ENCODE measurements around the gene STX1A.
"Not testable (repeated sequence)": the region's sequence is repeated elsewhere in the genome, so short reads cannot be mapped to it uniquely, and the experiment has no call there.

The STX1A gene

DNA sequence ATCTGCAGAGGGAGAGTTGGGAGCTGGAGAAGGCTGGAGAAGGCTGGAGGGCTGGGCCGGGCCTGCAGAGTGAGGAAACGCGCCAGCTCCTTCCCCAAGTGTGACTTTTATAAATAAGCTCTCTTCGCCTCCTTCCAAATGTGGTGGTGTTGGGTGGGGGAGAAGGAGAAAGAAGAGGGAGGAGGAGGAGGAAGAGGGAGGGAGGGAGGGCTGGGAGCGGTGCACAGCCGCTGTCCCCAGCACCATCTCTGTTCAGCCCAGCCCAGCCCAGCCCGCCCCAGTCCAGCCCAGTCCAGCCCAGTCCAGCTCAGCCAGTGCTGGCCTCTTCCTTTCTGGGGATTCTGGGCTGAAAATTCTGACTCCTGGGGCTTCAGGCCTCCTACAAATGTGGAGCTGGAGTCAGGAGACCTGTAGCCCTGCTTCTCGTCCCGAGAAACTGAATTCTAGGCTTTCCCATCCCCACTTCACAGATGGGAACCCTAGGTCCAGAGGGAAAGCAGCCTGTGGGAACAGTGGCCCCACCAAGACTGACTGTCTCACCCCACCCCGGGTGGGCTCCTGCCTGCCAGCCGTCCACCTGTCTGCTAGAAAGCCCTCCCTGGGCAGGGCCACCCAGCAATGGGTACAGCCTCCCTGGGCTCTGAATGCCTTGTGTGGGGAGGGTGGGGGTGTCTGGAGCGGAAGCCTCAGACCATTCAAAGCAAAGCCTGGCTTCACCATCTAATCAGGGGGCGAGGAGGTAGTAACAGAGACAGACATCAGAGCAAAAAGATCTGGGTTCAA, 2.3 kb downstream of the STX1A start:
- FAIRE-seq (no peak), DNase-seq (ENCODE audit: insufficient read length) (no peak)
- no peak for TF ChIP-seq TAF1 (IDR thresholded peaks at IDR 0.05; ENCODE audit: borderline replicate concordance, low read depth, low read length)
- no peak for TF ChIP-seq POLR2A (IDR thresholded peaks at IDR 0.05; ENCODE audit: low read depth, low read length)
- TF ChIP-seq POLR2AphosphoS5 (IDR thresholded peaks at IDR 0.05; ENCODE audit: low read depth, low read length), result no peak

DNA sequence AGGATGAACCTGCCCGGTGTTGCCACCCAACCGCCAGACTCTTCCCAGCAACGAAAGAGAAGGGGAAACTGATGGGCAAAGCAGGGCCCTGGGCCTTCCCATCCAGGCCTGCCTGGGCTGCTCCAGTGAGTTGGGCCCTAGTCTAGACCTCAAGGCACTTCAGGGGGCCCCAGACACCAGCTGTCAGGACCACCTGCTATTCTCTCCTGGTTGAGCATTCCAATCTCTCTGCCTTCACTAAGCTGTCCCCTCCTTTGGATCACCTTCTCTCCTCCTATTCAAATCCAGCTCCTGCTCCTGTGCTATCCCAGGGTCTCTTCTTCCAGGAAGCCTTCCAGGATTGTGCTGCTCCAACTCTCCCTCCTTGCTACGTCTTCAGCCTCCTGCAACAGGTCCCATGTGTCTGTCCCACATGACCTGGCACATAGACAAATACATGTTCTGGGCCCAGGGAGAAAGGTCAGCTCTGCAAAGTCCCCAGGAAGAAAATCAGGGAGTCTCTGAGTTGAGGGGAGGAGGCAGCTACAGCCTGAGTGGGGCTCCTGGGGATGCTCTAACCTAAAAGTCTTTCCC, 3.1 kb downstream of the STX1A start:
- FAIRE-seq (no peak), DNase-seq (ENCODE audit: insufficient read length) (no peak)
- TF ChIP-seq POLR2A (IDR thresholded peaks at IDR 0.05; ENCODE audit: low read depth, low read length), result no peak

DNA sequence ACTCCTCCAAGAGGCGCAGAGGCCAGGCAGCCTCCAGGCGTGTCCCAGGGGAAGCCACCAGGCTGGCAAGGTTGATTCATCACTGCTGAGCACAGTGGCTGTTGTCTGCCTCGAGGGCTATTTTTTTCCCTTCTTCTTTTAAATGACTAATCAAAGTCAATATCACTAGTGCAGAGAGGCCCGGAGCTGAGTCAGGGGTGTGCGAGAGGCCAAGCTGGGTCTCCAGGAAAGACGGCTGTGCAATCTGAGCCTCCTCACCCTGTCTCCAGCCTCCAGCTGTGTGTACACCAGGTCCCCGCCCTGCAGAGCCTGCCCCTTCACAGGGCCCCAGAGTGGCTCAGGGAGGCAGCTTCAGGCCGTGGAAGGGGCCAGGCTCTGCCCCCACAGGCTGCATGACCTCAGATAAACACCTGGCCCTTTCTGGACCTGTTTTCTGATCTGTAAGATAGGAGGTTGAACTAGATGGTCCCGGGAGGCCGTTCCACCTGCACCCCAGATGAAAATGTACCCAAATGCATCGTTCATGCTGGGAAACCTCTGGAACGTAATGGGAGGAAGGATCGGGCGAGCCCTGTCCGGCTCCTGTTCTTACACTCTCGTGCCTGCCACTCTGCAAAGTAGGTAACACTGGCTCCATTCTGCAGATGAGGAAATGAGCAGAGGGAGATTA, 3.7 kb downstream of the STX1A start:
- FAIRE-seq, result no peak
- DNase-seq (ENCODE audit: insufficient read length), result no peak
- no peak for TF ChIP-seq POLR2AphosphoS5 (IDR thresholded peaks at IDR 0.05; ENCODE audit: low read depth, low read length)
- no peak for TF ChIP-seq POLR2A (IDR thresholded peaks at IDR 0.05; ENCODE audit: low read depth, low read length)
- TF ChIP-seq TAF1 (IDR thresholded peaks at IDR 0.05; ENCODE audit: borderline replicate concordance, low read depth, low read length), result no peak

DNA sequence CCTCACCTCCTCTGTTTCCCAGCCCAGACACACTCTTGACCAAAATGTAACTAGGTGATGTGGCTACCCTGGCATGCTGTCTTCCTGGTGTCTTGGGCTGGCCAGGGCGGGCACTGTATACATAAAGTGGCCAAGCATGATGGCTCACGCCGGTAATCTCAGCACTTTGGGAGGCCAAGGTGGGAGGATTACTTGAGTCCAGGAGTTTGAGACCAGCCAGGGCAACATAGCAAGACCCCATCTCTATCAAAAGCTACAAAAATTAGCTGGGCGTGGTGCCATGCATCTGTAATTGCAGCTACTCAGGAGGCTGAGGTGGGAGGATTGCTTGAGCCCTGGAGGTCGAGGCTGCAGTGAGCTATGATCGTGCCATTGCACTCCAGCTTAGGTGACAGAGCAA, 6.2 kb downstream of the STX1A start:
- DNase-seq (ENCODE audit: insufficient read length); FAIRE-seq: not testable (repeated sequence)

DNA sequence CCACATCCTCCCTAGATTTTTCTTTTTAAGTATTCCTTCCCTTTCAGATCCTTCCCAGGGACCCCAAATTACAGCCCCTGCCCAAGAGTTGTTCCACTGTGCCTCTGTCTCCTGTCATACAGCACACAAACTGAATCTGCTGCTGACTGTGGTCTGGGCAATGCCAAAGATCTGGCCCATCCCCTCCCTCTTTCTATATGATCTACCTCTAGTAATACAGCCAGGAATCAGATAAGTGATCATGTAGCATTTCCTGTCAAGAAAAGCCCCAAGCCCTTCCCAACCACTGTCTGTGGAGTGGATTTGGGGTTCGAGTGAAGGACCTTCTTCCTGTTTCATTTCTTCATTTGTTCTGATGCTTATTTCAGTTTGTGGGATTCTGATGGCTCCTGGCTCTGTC, 6.7 kb downstream of the STX1A start:
- TF ChIP-seq TAF1 (IDR thresholded peaks at IDR 0.05; ENCODE audit: borderline replicate concordance, low read depth, low read length), result no peak
- TF ChIP-seq POLR2A (IDR thresholded peaks at IDR 0.05; ENCODE audit: low read depth, low read length), result no peak
- TF ChIP-seq POLR2AphosphoS5 (IDR thresholded peaks at IDR 0.05; ENCODE audit: low read depth, low read length), result no peak
- DNase-seq (ENCODE audit: insufficient read length) (no peak), FAIRE-seq (no peak)

DNA sequence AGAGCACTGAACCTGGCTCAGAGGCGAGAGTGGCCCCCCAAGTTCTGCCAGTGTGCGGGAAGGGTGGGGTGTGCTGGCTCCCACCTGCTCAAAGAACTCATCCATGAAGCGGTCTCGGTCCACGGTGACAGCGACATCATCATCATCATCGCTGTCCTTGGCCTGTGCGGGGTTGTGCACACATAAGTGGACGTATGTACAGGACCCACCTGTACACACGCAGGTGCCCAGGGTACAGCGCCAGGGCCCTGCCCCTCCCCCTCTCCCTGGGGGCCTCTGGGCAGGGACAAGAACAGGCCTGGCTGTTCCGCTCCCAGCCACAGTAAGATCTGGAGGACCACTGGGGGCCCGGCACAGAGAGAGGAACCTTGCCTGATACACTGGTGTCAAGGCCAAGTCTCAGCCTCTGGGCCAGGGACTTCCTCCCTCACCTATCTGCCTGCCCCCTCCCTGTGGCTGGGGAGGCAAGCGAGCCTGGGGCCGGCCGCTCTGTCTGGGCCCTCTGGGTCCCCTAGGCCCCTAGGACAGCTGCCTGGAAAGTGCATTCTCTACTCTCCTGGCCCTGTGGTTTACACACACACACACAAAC, 10.4 kb downstream of the STX1A start:
- TF ChIP-seq POLR2A (IDR thresholded peaks at IDR 0.05; ENCODE audit: low read depth, low read length) (no peak), TAF1 (IDR thresholded peaks at IDR 0.05; ENCODE audit: borderline replicate concordance, low read depth, low read length) (no peak), POLR2AphosphoS5 (IDR thresholded peaks at IDR 0.05; ENCODE audit: low read depth, low read length) (no peak)
- DNase-seq (ENCODE audit: insufficient read length), result no peak
- FAIRE-seq, result no peak

DNA sequence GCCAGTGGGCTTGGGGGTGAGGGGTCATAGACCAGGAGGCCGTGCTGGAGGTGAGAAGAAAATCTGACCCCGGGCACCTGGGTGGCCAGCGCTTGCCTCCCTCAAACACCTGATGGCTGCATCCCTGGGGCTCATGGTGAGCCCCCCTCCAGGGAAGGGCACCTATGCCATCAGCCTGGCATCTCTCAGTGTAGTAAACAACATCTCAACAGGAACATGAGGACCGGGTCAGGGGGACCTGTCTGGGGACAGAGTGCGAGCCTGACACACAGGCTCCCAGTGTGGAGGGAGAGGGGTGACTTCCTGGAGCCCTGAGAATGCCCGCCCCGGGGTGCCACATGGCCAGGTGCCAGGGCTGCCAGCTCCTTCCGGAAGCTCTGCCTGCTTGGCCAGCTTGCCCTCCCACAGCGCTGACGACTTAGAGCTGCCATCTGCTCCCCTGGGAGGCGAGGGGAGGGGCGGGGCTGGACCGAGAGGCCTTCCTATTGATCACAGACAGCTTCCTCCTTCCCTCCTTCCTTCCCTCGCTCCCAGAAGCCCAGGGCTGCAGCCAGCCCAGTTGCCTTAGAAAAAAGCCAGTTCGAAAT, 12.3 kb downstream of the STX1A start:
- TF ChIP-seq POLR2AphosphoS5 (IDR thresholded peaks at IDR 0.05; ENCODE audit: low read depth, low read length), result no peak
- TF ChIP-seq POLR2A (IDR thresholded peaks at IDR 0.05; ENCODE audit: low read depth, low read length), result no peak
- TF ChIP-seq TAF1 (IDR thresholded peaks at IDR 0.05; ENCODE audit: borderline replicate concordance, low read depth, low read length), result no peak
- DNase-seq (ENCODE audit: insufficient read length), result no peak
- no peak for FAIRE-seq

DNA sequence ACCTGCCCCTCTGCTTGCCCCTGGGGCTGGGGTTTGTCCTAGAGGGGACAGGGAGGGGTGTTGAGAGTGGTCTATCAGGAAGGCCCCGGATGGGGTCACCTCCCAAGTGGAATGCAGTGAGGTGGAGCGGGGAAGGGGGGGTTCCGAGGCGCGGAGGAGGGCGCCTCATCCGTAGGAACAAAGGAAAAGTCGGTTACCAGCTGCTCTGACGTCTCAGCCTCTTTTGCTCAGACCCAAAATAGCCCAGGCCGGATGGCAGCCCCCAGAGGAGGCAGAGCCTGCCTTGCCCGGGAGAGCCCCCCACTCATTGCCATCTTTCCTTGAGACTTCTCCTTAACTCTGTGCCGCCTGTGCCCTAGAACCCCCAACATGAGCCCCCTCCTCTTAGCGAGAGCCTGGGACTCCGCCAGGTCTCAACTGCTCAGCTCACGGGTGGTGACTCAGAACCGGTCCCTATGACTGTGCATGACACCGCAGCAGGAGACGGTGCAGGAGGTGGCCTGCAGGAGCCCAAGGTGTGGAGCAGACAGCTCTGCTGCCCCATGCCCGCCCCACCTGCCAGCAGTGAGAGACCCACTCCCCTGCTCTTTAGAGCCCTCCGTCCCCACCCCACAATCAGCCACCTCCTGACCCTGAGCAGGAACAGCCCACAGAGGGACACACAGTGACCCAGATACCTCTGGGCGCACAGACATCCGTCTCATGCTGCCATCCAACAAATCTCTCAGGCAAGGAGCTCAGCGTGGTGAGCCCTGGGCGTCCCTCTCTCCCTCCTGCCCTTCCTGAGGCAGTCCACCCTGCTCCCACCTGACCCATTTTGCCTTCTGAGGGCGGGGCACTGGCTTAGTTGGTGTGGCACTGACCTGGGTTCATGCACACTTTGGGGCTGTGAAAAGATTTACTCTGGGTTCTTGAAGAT, 13.1 kb downstream of the STX1A start:
- FAIRE-seq, result no peak
- TF ChIP-seq POLR2A (IDR thresholded peaks at IDR 0.05; ENCODE audit: low read depth, low read length) (no peak), POLR2AphosphoS5 (IDR thresholded peaks at IDR 0.05; ENCODE audit: low read depth, low read length) (no peak), TAF1 (IDR thresholded peaks at IDR 0.05; ENCODE audit: borderline replicate concordance, low read depth, low read length) (no peak)
- DNase-seq (ENCODE audit: insufficient read length), result no peak

DNA sequence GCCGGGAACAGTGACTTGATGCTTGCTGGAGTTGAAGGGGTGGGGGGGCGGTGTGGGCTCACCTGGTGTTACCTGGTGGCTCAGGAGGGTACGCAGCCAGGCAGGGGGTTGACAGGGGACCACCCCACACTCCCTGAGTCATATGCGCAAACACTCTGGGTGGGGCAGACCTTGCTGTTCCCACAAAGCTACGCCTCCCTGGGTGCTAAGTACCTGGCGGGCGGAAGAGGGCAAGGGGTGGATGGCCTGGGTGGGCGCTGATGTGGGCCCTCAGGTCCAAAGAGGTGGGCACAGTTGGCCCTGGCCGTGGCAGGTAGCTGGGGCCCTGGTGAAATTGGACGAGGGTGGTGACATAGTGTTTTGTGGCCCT, 13.9 kb downstream of the STX1A start:
- FAIRE-seq (no peak), DNase-seq (ENCODE audit: insufficient read length) (no peak)

DNA sequence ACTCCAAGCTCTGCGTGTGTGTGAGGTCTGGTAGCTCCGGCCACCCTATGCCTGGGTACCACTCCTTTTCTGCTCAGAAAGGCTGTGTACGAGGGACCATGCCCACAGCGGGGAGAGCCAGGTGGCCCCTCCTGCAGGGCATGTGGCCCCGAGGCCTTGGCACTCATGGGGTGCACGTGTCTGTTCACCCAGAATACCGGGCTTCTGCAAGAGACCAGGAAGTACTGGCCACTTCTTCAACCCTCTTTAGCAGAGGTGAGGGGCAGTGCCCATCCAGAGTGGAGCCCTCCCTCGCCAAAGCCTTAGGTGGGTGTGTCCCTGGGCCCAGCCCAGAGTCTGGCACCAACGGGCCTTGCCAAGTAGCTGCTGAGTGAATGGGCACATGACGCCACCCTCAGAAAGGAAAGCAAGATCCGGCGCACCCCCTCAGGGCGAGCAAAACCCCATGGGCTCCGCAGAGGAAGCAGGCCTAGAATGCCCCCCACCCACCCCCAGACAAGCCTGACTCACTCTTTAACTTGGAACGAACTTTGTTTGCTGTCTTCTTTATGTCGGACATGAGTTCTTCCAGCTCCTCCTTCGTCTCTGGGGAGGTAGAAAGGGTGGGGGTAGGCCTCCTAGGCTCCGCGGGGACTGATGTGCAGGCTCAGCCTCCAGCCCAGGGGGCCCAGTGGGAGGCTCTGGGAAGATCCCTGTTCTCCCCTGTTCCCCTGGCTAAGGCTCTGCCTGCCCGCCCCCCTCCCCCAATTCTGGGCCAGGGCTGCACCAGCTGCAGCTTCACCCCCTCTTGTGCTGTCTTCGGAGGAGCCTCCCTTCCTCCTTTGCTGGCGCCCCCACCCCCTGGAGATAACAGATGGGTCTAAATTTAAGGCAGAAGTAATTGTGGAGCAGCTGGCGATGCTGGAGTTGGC, 14.6 kb downstream of the STX1A start:
- FAIRE-seq (no peak), DNase-seq (ENCODE audit: insufficient read length) (no peak)
- no peak for TF ChIP-seq POLR2A (IDR thresholded peaks at IDR 0.05; ENCODE audit: low read depth, low read length)
- TF ChIP-seq TAF1 (IDR thresholded peaks at IDR 0.05; ENCODE audit: borderline replicate concordance, low read depth, low read length), result no peak
- no peak for TF ChIP-seq POLR2AphosphoS5 (IDR thresholded peaks at IDR 0.05; ENCODE audit: low read depth, low read length)

More for the DNA sequence above, 13.9 kb downstream of the STX1A start:
- TF ChIP-seq TAF1 (IDR thresholded peaks at IDR 0.05; ENCODE audit: borderline replicate concordance, low read depth, low read length), result no peak
- no peak for TF ChIP-seq POLR2A (IDR thresholded peaks at IDR 0.05; ENCODE audit: low read depth, low read length)
- TF ChIP-seq POLR2AphosphoS5 (IDR thresholded peaks at IDR 0.05; ENCODE audit: low read depth, low read length), result no peak
